NCI-H2107 treated with DMSO at 0.1 percent for 48 hours (cell line): ENCODE data around the gene NR1I3.
"Not testable (repeated sequence)": the region's sequence is repeated elsewhere in the genome, so short reads cannot be mapped to it uniquely, and the experiment has no call there.

Experiments
- DNase-seq: peaks from one replicate; lab custom pipeline; 2025; ENCODE audit not compliant: unreplicated experiment; lab: John Stamatoyannopoulos, UW

The NR1I3 gene, protein sequence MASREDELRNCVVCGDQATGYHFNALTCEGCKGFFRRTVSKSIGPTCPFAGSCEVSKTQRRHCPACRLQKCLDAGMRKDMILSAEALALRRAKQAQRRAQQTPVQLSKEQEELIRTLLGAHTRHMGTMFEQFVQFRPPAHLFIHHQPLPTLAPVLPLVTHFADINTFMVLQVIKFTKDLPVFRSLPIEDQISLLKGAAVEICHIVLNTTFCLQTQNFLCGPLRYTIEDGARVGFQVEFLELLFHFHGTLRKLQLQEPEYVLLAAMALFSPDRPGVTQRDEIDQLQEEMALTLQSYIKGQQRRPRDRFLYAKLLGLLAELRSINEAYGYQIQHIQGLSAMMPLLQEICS

DNA sequence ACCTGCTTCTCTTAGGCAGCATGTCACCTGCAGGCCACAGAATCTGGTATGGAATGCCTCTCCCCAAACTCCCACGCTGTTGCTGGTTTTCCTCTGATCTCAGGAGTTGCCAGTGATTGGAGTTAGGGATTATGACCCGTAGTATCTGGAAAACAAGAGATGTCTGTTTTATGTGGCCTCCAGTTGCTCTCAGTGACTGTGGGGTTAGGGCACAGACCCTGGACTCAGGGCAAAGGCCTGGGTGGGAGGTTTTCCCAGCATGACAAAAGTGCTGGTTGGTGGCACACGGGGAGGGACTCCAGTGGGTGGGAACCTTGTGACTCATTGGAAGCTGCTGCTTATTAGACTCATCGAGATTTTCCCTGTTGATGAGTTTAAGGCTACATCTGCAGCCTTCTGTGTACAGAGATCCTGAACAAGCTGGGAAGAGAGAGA is at the start of gene NR1I3:
Gene NR1I3 (minus strand): TSS at position 165 of the 435 bp plus-strand sequence. CDS start 1,638 bp downstream, outside the sequence.
- no peak for DNase-seq

DNA sequence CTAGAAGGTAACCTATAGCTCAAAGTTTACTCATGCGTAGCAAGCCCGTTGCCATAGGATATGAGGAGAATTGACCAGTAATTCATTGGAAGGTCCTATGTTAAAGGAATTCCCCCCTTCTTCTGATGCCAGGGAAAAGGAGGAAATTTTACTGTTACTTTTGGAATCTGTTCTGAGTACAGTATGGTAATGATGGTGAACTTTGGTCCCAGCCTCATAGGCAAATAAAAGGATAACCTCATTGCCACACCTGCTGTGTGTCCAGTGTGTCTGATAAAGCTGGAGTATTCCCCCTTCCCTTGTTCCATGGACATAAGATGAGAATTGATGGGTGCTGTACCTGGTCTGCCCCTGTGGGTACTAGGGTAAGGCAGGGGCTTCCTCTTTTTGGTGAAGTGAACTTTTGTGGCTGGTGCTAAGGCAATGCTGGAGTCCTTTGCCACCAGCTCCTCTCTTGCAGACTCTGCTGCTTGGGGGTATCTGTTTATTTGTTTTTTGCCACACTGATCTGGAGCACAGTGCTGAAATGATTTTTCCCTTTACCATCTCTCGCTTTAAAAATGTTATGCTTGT is 49.6 kb upstream of the NR1I3 start:
- no peak for DNase-seq

DNA sequence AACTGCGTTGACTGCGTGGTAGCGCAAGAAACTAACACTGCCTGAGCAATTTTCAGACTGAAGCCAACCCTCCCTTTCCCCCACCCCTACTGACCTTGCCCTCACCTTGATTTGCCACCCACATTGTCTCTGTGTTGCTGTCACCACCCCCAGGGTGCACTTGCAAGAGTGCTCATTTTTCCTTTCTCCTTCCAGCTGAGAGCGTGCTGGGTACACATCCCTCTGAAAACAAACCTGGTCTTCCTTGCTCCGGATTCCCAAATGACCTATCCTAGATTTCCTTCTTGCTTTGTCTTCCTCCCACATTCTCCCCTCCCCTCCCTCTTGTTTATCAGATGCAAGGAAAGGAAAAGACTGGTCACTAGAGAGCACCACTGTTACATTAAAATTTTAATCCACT is 47.5 kb upstream of the NR1I3 start:
- DNase-seq, result no peak

DNA sequence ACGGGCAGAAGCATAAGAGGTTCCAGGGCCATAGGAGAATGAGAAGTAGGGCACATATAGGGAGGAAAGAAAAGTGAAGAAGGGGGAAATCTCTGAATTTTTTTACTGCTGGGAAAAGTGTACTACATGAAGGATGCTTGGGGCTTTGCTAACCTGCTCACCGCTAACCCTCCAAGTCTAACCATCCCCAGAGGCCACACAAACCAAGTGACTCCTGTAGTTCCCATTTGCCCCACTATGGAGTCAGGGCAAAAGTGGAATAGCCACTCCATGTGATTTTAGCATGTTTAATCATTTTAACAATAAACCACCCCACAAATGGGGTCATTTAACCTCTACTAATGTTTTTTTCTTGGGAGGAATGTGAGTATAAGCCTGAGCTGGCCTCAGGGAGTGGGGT is 47.1 kb upstream of the NR1I3 start:
- DNase-seq, result no peak

DNA sequence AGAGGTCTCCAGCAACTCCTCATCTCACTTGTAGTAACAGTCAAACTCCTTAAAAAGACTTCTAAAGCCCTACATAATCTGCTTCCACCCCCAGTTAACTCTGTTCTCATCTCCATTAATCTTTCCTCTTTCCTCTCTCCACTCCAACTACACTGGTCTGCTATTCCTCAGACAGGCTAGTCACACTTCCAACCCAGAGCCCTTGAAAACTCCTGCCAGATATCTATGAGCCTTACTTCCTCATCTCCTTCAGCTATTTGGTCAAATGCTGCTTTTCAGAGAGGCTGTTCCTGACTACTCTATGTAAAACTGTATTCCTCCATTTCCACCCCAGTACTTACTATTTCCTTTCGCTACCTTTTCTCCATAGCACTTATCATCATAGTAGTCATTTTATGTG is 45.0 kb upstream of the NR1I3 start:
- no peak for DNase-seq

DNA sequence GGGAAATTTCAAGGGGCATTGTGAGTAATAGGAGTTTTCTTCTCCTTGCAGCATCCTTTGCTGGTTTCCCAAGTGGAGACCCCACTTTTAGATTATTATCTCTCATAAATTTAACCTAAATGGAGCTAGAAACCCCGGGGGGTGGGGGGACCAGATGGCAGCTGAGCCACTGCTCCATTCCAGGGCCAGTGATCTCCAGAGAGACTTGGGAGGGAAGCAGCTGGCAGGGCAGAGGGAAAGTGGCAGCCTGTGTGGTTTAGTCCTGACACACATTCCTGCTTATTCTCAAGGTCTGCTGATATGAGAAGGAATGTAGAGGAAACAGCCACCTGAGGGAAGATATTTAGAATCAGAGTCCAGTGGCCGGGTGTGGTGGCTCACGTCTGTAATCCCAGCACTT is 36.9 kb upstream of the NR1I3 start:
- no peak for DNase-seq

DNA sequence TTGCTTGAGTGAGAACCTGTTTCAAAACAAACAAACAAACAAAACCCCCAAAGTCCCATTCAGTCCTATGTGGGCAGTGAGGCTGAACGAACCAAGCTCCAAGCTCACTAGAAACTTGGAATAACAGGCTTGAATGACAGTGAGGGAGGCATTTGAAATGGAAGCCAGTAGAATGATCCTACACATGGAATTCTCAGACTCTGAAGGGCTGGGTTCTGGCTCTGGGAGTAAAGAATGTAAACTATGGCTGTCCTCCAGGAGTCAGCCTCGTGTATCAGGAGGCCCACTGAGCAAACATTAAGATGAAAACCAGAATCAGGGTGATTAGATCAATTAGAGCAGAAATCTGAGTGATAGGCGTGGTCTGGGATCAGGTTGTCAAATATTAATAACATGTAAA is 35.4 kb upstream of the NR1I3 start:
- DNase-seq, result no peak

DNA sequence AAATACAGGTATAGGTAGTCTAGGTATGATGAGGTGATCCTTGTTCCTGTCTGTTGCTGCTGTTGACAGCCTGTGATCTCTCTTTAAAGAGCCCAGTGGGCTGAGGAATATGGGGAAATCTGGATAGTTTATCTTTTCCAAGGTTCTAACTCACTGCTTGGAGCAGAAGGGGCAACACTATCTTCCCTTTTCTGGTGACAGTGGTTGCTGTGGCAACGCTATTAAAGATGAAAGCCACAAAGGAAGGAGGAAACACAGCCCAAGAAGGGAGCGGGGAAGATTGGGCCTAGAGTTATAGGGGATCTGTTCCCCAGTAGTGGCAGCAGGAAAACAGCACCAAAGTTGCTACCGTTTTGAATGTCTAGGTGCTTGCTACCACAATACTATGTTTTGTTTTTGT is 29.3 kb upstream of the NR1I3 start:
- DNase-seq, result no peak

DNA sequence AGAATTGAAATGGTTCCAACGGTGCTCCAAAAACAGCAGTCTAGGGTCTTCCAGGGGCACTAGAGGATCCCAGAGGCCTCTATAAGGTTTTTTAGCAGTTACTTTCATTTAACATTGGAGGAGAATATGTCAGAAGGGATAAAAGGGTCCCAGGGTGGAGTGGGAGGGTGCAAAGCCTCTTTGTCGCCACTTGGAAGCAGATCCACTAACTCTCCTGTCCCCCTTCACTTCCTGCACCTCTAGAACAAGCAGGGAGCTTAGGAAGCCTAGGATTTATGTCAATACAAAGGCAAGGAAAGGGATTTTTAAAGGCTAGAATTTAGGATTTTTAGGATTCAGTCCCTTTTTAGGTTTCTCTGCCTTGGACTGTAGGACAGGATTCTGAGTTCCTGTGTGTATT is 28.8 kb upstream of the NR1I3 start:
- no peak for DNase-seq

DNA sequence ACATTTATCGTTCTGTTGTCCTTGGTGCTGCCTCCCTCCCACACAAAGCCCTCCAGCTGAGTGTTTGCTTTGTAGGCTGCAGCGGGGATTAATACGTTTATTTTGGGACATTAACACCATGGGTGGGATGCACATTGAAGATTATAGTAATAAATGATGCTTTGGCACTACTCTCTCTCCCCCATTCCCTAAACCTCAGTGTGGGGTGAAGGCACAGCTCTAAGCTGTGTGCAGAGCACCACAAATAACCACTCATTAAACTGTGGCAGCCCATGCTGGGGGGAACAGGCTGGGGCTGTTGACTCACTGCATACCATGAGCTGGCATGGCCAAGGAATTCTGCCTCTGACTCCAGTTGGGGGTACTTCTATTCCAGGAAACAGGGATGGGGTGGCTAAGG is 28.2 kb upstream of the NR1I3 start:
- DNase-seq, result no peak

DNA sequence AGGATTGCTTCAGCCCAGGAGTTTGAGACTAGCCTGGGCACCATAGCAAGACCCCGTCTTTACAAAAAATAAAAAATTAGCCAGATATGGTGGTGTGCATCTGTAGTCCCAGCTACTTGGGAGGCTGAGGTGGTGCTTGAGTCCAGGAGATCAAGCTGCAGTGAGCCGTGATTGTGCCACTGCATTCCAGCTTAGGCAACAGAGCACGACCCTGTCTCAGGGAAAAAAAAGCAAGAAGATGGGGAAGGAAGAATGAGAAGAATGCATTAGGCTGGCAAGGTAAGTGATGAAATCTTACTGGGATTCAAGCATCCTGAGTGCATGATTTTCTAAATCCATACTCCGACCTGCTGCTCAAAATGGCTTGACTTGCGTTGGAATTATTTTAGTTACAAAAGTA is 27.3 kb upstream of the NR1I3 start:
- no peak for DNase-seq

DNA sequence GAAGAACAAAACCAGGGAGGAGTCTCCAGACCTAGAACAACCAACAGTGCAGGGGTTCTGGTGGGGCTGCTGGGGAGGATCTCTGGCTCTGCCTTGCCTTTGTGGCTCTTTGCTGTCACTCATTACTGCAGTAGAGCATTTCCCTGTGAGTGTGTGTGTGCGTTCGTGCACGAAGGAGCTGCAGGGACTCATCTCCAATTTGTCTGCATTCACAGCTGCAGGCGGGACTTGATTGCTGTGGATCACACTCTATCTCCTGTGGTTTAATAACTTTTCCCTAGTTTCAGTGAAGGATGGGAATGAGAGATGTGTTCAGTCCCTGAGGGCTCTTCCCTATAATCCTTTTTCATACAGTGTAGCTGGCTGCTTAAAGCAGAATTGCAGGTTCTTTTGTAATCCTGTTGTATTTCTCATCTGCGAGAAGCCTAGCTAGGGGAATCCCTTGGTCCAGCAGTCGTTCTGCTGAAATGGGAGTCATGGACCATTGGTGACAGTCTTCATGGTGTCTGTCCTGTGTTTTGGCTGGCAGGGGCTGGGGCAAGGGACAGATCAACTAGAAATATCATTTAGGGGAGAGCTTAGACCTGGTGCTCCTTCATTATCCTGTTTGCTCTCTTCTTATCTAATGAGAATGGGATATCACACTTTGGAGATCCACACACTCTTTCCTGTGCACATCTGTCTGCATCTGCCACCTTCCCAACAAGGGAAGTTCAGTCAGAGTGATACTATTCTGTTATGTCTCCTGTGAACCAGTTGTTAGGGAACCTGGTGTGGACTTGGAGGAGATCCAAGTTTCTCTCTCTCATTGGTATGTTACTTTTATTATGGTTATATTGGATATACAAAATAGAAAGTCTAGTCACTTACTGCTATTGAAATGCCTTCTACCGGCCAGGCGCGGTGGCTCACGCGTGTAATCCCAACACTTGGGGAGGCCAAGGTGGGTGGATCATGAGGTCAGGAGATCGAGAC is 23.5 kb upstream of the NR1I3 start:
- no peak for DNase-seq

DNA sequence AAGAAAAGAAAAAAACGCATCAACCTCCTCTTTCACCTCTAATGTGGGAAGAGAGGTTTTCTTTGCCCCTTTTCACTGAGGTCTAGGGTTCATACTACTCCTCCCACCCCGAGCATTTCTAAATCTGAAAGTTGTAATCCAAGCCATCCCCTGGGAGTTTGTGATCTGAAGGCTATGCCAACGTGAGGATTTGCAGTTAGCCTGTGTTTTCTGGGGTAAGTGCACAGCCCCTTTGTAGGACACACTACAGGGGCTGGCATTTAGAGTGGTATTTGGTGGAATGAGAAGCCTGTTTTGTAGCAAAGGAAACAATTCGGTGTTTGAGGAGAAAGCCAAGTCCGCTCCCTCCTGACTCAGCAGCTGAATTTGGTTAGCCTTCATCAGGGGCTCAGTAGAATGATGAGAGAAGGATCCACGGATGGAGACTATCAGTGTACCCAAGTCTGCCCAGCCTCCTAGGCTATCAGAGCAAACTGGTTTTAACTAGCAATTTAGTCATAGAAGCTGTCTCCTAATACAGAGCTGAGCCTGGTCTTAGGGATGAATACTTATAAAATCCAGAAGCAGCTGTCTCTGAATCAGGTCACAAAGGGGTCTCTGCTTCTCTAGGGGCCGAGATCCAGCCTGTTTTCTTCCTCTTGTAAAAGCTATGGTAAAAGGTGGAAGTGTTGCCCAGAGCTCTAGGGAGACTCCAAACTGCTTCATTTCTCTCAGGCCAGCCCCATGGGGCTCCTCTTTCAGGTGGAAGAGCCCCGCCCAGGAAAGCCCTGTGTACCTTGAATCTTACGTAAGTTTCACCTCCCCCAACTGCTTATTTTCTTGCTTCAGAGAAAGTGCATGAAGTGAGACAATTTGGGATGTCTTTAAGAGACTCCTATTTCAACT is 22.6 kb upstream of the NR1I3 start:
- peak; percentile 49 for DNase-seq

DNA sequence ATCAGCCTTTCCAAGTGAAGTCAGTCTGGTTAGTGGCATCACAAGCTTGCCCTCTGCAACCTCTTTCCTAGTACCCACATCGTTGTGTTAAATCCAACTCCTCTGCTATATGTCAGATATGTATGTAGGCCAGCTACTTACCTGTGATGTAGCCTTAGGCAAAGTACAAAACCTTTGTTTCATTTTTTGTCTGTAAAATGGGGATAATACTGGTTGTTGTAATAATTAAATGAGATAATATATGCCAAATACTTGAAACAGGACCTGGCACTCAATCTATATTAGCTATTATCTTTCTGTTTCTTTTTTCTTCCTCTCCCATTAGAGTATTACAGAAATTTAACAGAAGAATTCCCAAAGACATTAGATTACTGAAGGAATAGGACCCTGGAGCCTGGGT is 21.8 kb upstream of the NR1I3 start:
- no peak for DNase-seq

DNA sequence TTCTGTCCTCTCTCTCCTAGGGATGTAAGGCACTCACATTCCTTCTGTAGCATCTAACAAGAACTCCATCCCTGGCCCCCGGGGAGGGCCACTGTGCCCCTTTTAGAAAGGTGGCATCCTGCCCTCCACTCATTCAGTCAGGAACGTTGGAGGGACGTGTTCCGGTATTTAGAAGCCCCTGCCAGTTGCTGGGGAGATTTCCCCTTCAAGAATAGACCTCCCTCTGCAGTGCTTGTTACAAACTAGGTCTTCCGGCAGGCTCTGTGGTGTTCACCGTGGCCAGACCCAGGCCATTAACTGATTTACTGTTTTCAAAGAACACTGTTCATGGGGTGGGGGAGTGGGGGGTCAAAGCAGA is 21.3 kb upstream of the NR1I3 start:
- no peak for DNase-seq

DNA sequence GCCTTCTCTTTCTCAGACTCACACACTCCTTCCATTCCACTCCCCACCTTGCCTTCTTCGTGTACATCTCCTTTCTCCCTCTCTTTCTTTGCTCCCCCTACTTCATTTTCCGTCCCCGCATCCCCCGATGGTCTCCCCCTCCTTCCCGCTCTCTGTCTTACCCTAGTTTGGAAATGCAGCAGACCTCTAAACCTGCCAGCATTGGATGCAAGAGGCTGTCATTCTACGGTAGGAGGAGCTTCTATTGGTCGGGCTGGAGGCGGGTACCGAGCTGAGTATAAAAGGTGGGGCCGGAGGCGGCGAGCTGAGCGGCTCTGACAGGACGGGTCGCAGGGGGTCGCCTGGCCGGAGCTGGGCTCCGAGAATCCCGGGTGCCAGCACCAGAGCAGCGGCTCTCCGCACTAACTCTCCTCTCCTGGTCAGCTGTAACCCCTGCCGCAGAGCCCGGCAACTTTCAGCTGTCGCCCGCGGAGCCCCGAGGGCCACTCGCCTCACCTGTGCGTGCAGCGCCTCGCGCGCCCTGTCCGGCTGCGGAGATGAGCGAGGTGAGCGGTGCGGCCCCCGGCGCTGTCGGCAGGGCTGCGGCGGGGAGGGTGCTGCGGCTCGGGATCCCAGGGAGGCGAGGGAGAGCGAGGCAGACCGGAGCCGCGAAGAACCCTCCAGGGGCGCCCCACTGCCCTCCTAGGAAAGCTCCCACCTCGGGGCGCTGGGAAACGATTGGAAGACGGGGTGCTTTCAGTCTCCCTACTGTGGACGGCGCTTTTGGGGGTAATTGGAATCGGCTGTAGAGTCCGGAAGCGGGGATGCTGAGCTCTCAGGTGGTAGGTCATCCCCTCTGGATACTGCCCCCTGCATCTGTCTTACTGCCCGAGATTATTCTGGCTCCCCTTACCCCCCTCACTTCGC is 20.7 kb upstream of the NR1I3 start, which contains the start of gene PCP4L1:
Gene PCP4L1 (plus strand): TSS at position 307 of the 906 bp plus-strand sequence. CDS start 230 bp downstream, at position 537.
- DNase-seq, result peak; percentile 45

DNA sequence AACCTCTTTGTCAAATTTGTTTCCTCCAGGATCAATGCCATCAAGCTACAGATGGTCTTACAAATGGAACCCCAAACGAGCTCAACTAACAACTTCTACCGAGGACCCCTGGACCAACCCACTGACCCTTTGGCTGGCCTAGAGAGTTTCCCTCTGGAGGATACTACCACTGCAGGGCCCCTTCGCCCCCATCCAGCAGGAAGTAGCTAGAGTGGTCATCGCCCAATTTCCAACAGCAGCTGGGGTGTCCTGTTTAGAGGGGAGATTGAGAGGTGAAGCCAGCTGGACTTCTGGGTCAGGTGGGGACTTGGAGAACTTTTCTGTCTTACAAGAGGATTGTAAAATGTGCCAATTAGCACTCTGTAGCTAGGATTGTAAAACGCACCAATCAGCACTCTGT is 19.1 kb upstream of the NR1I3 start:
- not testable (repeated sequence) for DNase-seq

DNA sequence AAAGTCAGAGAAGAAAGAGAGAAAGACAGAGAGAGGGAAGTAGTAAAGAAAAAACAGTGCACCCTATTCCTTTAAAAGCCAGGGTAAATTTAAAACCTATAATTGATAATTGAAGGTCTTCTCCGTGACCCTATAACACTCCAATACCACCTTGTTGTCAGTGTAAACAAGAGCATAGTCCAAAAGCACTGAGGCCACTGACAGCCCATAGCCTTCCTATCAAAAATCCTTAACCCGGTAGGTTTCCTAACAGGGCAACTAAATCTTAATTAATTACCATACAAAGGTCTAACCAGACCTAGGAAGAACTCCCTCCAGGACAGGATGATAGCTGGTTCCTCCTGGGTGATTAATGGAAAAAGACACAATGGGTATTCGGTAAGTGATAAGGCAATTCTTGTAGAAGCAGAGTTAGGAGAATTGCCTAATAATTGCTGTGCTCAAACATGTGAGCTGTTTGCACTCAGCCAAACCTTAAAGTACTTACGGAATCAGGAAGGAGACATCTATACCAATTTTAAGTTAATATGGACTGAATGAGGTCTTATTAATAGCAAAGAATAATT is 18.0 kb upstream of the NR1I3 start:
- not testable (repeated sequence) for DNase-seq

DNA sequence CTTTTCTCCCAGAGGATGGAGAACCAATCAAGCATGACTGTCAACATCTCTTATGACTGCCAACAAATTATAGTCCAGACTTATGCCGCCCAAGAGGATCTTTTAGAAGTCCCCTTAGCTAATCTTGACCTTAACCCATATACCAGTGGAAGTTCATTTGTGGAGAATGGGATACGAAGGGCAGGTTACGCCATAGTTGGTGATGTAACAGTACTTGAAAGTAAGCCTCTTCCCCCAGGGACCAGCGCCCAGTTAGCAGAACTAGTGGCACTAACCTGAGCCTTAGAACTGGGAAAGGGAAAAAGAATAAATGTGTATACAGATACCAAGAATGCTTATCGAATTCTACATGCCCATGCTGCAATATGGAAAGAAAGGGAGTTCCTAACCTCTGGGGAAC is 17.3 kb upstream of the NR1I3 start:
- DNase-seq, result not testable (repeated sequence)
